Germinal center (tissue), 1 donor: ENCODE results near the gene SPOCK1.

Source experiments
- DNase-seq: peaks from one replicate; pipeline ENCODE4 v3.0.0; 2012; ENCODE audit warnings: mixed read lengths, low spot score

The SPOCK1 gene

GRCh38 chr5:137148159-137148558 lies 351.0 kb downstream of the SPOCK1 start:
- DNase-seq: no peak

- DNase-seq: no peak
Observed at GRCh38 chr5:137147346-137147745, 351.8 kb downstream of the SPOCK1 start.

- DNase-seq: no peak
Observed at GRCh38 chr5:137146402-137146890, 352.7 kb downstream of the SPOCK1 start.

GRCh38 chr5:137145721-137146120 lies 353.4 kb downstream of the SPOCK1 start:
- DNase-seq: no peak

GRCh38 chr5:137144656-137145055 lies 354.5 kb downstream of the SPOCK1 start:
- no peak for DNase-seq

GRCh38 chr5:137142764-137143605 lies 356.1 kb downstream of the SPOCK1 start:
- no peak for DNase-seq

GRCh38 chr5:137142346-137142745 lies 356.8 kb downstream of the SPOCK1 start:
- DNase-seq: no peak

GRCh38 chr5:137141779-137142178 lies 357.3 kb downstream of the SPOCK1 start:
- DNase-seq: no peak

- DNase-seq: no peak
Observed at GRCh38 chr5:137136991-137137632, 362.0 kb downstream of the SPOCK1 start.

GRCh38 chr5:137134920-137135532 lies 364.1 kb downstream of the SPOCK1 start:
- no peak for DNase-seq

- no peak for DNase-seq
Observed at GRCh38 chr5:137129886-137130680, 369.0 kb downstream of the SPOCK1 start.

- DNase-seq: no peak
Observed at GRCh38 chr5:137128012-137128411, 371.1 kb downstream of the SPOCK1 start.

- DNase-seq: no peak
Observed at GRCh38 chr5:137126829-137127228, 372.3 kb downstream of the SPOCK1 start.

GRCh38 chr5:137122558-137122957 lies 376.6 kb downstream of the SPOCK1 start:
- no peak for DNase-seq

GRCh38 chr5:137122075-137122474 lies 377.1 kb downstream of the SPOCK1 start:
- DNase-seq: no peak

GRCh38 chr5:137119321-137119720 lies 379.8 kb downstream of the SPOCK1 start:
- DNase-seq: no peak

- DNase-seq: no peak
Observed at GRCh38 chr5:137118629-137119028, 380.5 kb downstream of the SPOCK1 start.

- no peak for DNase-seq
Observed at GRCh38 chr5:137115152-137115551, 384.0 kb downstream of the SPOCK1 start.

GRCh38 chr5:137114529-137114928 lies 384.6 kb downstream of the SPOCK1 start:
- no peak for DNase-seq

GRCh38 chr5:137113939-137114338 lies 385.2 kb downstream of the SPOCK1 start:
- no peak for DNase-seq

GRCh38 chr5:137113161-137113560 lies 386.0 kb downstream of the SPOCK1 start:
- no peak for DNase-seq
